PC-9 (cell line): ENCODE measurements around the gene AMBRA1. TPM values are rescaled to one million over a fixed set of nuclear protein-coding genes. Genes with fewer than 3 reads are reported as not detected.

Experiments used
- BruUV-seq: library from RNA; stranded (reverse); fragments of 400-500 nt; replicated peaks from 2 replicates; lab custom pipeline; 2021; lab: Mats Ljungman, UMichigan
- CTCF ChIA-PET: fragments of 300-600 bp; sonication (Branson Sonifier 250); formaldehyde crosslinking; loops from one replicate; lab custom pipeline; 2022; ENCODE audit warnings: antibody characterized with exemption; lab: Charles Lee
- POLR2A ChIA-PET: fragments of 300-600 bp; sonication (Branson Sonifier 250); formaldehyde crosslinking; loops from one replicate; lab custom pipeline; 2022; ENCODE audit warnings: antibody characterized with exemption; ENCODE audit not compliant: unreplicated experiment; lab: Charles Lee
- DNase-seq, 2 experiments: peaks; one replicate each; pipeline versions ENCODE4 v3.0.0 to v3.0.0-alpha.2; 2015 to 2022; ENCODE audit warnings: mixed read lengths in 1 of 2
- H2AFZ ChIP-seq: fragments of 200-600 bp; sonication (generic); 2 replicates; pipeline ENCODE4 v1.8.1; 2017; ENCODE audit warnings: antibody characterized with exemption
- H3F3A ChIP-seq: fragments of 200-600 bp; sonication (generic); 2 replicates; pipeline ENCODE4 v1.8.1; 2017; ENCODE audit warnings: antibody characterized with exemption, mild to moderate bottlenecking, low read depth; ENCODE audit not compliant: insufficient read depth
- H3K27ac ChIP-seq: fragments of 200-600 bp; sonication (generic); 2 replicates; pipeline ENCODE4 v1.6.1; 2016; ENCODE audit warnings: mixed run types
- H3K27me3 ChIP-seq: fragments of 200-600 bp; sonication (generic); 2 replicates; pipeline ENCODE4 v1.6.1; 2016; ENCODE audit warnings: low read depth, mixed run types; ENCODE audit not compliant: insufficient read depth
- H3K36me3 ChIP-seq: fragments of 200-600 bp; sonication (generic); 2 replicates; pipeline ENCODE4 v1.6.1; 2016; ENCODE audit warnings: low read depth, mixed run types
- H3K4me1 ChIP-seq: fragments of 200-600 bp; sonication (generic); replicated peaks from 2 replicates; pipeline ENCODE4 v1.6.1; 2016; ENCODE audit warnings: mixed run types; ENCODE audit not compliant: insufficient read depth
- H3K4me2 ChIP-seq: fragments of 200-600 bp; sonication (generic); 2 replicates; pipeline ENCODE4 v1.6.1; 2017; ENCODE audit warnings: mixed run types
- H3K4me3 ChIP-seq: fragments of 200-600 bp; sonication (generic); 2 replicates; pipeline ENCODE4 v1.6.1; 2016; ENCODE audit warnings: mixed run types
- H3K79me2 ChIP-seq: fragments of 200-600 bp; sonication (generic); 2 replicates; pipeline ENCODE4 v1.6.1; 2017; ENCODE audit warnings: low read depth, mixed run types
- H3K9me2 ChIP-seq: fragments of 200-600 bp; sonication (generic); 2 replicates; pipeline ENCODE4 v1.8.1; 2017; ENCODE audit warnings: mild to moderate bottlenecking; ENCODE audit not compliant: insufficient read depth
- H3K9me3 ChIP-seq: fragments of 200-600 bp; sonication (generic); 2 replicates; pipeline ENCODE4 v1.8.1; 2016; ENCODE audit warnings: low read depth; ENCODE audit not compliant: insufficient read depth
- H4K20me1 ChIP-seq: fragments of 200-600 bp; sonication (generic); 2 replicates; pipeline ENCODE4 v1.8.1; 2017; ENCODE audit not compliant: insufficient read depth
- EZH2 ChIP-seq: fragments of 200-600 bp; sonication (generic); IDR thresholded peaks from 2 replicates; pipeline ENCODE4 v1.8.0; 2017; ENCODE audit warnings: antibody characterized with exemption, low read depth
- intact Hi-C: fragments of 100-400 bp; cut with micrococcal nuclease; formaldehyde crosslinking; loops from one replicate; pipeline ENCODE4 v1.10.0; 2022; ENCODE audit not compliant: unreplicated experiment
- total RNA-seq: library from RNA; stranded (reverse); gene quantifications from 2 replicates; pipeline ENCODE4 v1.2.3, GENCODE V29; 2021
- TF ChIP-seq, protein P1 (sequence below): fragments of 200-600 bp; sonication (generic); conservative IDR thresholded peaks from 2 replicates; pipeline ENCODE4 v1.6.1; 2017; ENCODE audit warnings: mixed run types, antibody characterized with exemption, mild to moderate bottlenecking, moderate library complexity

Gene AMBRA1
- total RNA-seq, 1 experiment from 2014 or later, result 41.4 TPM

DNA sequence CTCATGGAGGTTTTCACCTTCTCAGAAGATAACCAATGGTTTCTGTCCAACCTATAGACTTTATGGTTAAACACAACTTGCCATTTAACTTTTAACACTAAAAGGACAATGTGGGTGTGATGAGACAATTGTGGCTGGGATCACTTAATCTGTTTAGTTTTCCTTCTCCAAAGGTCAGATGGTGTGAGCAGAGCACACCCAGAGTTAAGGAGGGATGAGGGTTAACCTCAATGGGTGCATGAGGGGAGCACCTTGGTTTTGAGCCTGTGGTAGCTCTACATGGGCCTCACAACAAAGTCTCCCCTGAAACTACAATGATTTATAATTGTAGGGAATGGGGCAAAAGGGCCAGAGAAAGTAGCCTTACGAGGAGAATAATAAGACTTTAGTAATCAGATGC is 173.3 kb downstream of the AMBRA1 start:
- DNase-seq, result no peak
- Histone ChIP-seq H3K9me2 (no peaks in the 10 kb centered on the region), H3K79me2 (no peaks in the 10 kb centered on the region), H3F3A (no peaks in the 10 kb centered on the region; the same call in 1 of the 2 replicates), H3K4me2 (no peak overlapping the region), H3K4me3 (no peak overlapping the region), H2AFZ (no peak overlapping the region), H3K27me3 (no peaks in the 10 kb centered on the region), H3K4me1 (no peaks in the 10 kb centered on the region), H3K27ac (no peak overlapping the region), H4K20me1 (peaks cover 7% of the 10 kb centered on the region; the same call in 1 of the 2 replicates), H3K36me3 (0 out of 2 replicates have a peak, but pooled peaks cover 7% of the 10 kb centered on the region), H3K9me3 (no peaks in the 10 kb centered on the region)
- intact Hi-C loops, result no loop called here
- POLR2A ChIA-PET, result no interaction called here
- no peak for TF ChIP-seq EZH2
- TF ChIP-seq, protein P1, sequence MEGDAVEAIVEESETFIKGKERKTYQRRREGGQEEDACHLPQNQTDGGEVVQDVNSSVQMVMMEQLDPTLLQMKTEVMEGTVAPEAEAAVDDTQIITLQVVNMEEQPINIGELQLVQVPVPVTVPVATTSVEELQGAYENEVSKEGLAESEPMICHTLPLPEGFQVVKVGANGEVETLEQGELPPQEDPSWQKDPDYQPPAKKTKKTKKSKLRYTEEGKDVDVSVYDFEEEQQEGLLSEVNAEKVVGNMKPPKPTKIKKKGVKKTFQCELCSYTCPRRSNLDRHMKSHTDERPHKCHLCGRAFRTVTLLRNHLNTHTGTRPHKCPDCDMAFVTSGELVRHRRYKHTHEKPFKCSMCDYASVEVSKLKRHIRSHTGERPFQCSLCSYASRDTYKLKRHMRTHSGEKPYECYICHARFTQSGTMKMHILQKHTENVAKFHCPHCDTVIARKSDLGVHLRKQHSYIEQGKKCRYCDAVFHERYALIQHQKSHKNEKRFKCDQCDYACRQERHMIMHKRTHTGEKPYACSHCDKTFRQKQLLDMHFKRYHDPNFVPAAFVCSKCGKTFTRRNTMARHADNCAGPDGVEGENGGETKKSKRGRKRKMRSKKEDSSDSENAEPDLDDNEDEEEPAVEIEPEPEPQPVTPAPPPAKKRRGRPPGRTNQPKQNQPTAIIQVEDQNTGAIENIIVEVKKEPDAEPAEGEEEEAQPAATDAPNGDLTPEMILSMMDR, result no peak
- CTCF ChIA-PET, result no interaction called here
- no TSS peak for BruUV-seq

DNA sequence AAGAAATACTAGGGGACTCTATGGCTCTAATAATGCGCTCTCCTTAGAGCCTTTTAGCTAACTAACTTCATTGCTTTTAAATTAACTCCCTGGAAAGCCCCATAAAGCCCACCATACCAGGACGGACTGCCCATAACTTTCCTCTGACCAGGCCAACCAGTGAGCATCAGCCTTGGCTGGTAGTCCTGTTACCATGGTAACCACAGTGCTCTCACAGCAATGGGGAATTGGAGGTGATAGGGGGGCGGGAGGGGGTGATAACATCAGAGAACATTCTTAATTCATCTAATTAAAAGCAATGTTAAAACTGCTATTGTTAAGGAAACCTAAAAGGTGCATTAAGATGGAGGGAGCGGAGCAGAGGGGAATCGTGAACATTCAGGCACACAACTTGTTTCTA is 175.1 kb downstream of the AMBRA1 start:
- H3K4me1 ChIP-seq, result no peaks in the 10 kb centered on the region
- no peak overlapping the region for H2AFZ ChIP-seq
- H3K27me3 ChIP-seq, result no peaks in the 10 kb centered on the region
- DNase-seq, result no peak
- intact Hi-C loops, result no loop called here
- H3K36me3 ChIP-seq, result 0 out of 2 replicates have a peak, but pooled peaks cover 7% of the 10 kb centered on the region
- no peak overlapping the region for H3K27ac ChIP-seq
- BruUV-seq, result no TSS peak
- POLR2A ChIA-PET, result no interaction called here
- CTCF ChIA-PET, result interaction anchor here (0.6 kb wide), 1 partner anchor 12 kb away, joined by 3 read pairs; no protein-coding TSS in a partner anchor
- no peaks in the 10 kb centered on the region for H3K9me3 ChIP-seq
- H3K4me2 ChIP-seq, result no peak overlapping the region
- no peaks in the 10 kb centered on the region; the same call in 1 of the 2 replicates for H3F3A ChIP-seq
- no peak overlapping the region for H3K4me3 ChIP-seq
- H4K20me1 ChIP-seq, result peaks cover 7% of the 10 kb centered on the region; the same call in 1 of the 2 replicates
- no peak for TF ChIP-seq EZH2
- TF ChIP-seq, protein P1, result no peak
- no peaks in the 10 kb centered on the region for H3K79me2 ChIP-seq
- H3K9me2 ChIP-seq, result no peaks in the 10 kb centered on the region

DNA sequence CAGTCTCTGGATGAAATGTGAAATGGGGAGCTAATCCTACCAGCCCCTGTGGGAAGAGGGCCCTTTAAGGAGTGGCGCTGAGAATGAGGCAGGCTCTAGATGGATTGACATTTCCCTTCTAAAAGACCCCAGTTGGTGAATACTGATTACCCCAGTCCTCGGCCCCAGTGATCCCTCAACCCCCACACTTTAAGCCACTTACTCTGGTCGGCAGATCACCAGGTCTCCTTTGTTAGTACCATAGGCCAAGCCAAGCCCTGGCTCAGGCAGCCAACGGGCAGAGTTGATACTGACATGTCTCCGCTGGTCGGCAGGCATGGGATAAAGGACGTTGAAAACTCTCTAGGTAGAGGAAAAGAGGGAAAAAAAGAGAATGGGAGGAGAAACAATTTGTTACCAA is 176.1 kb downstream of the AMBRA1 start:
- Histone ChIP-seq H3K9me2 (no peaks in the 10 kb centered on the region), H3K4me2 (no peak overlapping the region), H3K9me3 (no peaks in the 10 kb centered on the region), H3K27me3 (no peaks in the 10 kb centered on the region), H3K36me3 (0 out of 2 replicates have a peak, but pooled peaks cover 7% of the 10 kb centered on the region), H3K27ac (no peak overlapping the region), H2AFZ (no peak overlapping the region), H3K79me2 (no peaks in the 10 kb centered on the region), H3K4me1 (no peaks in the 10 kb centered on the region), H4K20me1 (peaks cover 7% of the 10 kb centered on the region; the same call in 1 of the 2 replicates), H3F3A (no peaks in the 10 kb centered on the region; the same call in 1 of the 2 replicates), H3K4me3 (no peak overlapping the region)
- TF ChIP-seq, protein P1, result no peak
- no peak for TF ChIP-seq EZH2
- ChIA-PET CTCF (no interaction called here), POLR2A (no interaction called here)
- BruUV-seq, result no TSS peak
- intact Hi-C loops, result no loop called here
- no peak for DNase-seq
